ENCODE data around the gene CHP1.
A peak's percentile ranks its signal among the peaks of the same experiment; 100 is the strongest.
"Not testable (repeated sequence)": the region's sequence is repeated elsewhere in the genome, so short reads cannot be mapped to it uniquely, and the experiment has no call there.

Gene CHP1

GRCh38 chr15:41230650-41231421 is at the start of gene CHP1, which contains the start of gene EXD1:
Gene CHP1 (plus strand): TSS chr15:41231268. CDS start chr15:41231383, 115 bp downstream.
Gene EXD1 (minus strand): TSS chr15:41230757. CDS start chr15:41226575, 4,182 bp downstream.
- DNase-seq (ENCODE audit: low read depth) = peak; percentile 89

DNA sequence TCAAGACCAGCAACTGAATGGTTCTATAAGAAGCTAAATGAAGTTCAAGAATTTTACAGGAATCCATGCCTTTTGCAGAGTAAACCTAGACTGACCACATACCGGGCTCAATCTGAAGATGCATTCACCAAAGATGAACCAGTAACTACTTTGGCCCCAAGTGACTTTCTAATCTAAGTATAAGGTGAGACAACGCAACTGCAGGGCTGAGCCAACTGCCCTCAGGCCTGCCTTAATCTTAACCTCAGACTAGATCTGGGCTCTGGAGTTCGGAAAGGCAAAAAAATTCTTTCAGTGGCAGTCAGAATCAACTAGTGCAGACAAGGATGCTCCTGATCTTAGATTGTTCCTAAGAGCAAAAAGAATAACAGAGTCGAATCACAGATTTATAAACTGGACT is 48.8 kb upstream of the CHP1 start:
- no peak for DNase-seq (ENCODE audit: low read depth)

GRCh38 chr15:41183581-41183980 is 47.5 kb upstream of the CHP1 start:
- no peak for DNase-seq (ENCODE audit: low read depth)

- DNase-seq (ENCODE audit: low read depth) = no peak
Measured at GRCh38 chr15:41194444-41194843, 36.6 kb upstream of the CHP1 start.

- DNase-seq (ENCODE audit: low read depth) = no peak
Measured at GRCh38 chr15:41199470-41199869, 31.6 kb upstream of the CHP1 start.

- no peak for DNase-seq (ENCODE audit: low read depth)
Measured at GRCh38 chr15:41203395-41203794, 27.7 kb upstream of the CHP1 start.

- no peak for DNase-seq (ENCODE audit: low read depth)
Measured at GRCh38 chr15:41205315-41205714, 25.8 kb upstream of the CHP1 start.

GRCh38 chr15:41207687-41208448 is 23.2 kb upstream of the CHP1 start:
- no peak for DNase-seq (ENCODE audit: low read depth)

DNA sequence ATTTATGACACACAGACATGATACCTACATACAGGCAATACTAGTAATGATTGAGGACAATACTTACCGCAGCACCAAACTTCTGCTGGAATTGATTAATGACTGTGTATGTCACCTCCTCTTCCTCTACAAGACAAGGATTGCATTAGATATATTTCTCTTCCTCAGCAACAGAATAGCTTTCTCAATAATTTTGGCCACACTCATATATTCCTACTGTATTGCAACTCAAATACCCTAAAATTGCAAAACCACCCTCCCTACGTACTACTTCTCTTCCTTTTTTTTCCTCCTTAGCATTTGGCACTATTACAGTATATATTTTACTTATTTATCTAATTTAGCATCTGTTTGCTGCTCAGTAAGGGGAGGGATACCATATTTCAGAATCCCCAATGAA is 15.4 kb upstream of the CHP1 start:
- DNase-seq (ENCODE audit: low read depth) = no peak

DNA sequence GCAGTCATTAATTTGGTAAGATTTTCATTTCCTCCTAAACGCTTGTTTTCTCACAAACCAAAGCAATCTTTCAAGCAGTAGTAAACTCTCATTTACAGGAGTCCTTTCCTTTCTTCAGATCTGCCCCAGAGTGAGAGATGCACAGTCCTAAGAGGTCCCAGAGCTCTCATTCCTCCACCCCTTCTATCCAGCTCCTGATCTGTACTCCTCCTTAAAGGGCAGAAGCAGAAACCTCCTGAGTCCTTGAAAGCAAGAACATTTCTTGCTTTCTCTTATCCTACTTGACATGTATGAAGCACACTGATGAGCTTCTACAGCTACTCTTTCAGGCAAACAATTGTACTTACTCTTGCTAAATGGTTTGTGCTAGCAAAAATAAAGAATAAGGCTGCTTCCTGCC is 12.2 kb upstream of the CHP1 start:
- no peak for DNase-seq (ENCODE audit: low read depth)

- DNase-seq (ENCODE audit: low read depth) = no peak
Measured at GRCh38 chr15:41219381-41219780, 11.7 kb upstream of the CHP1 start.

- DNase-seq (ENCODE audit: low read depth) = no peak
Measured at GRCh38 chr15:41230345-41230649, 771 bp upstream of the CHP1 start.

- DNase-seq (ENCODE audit: low read depth) = no peak
Measured at GRCh38 chr15:41231422-41232226, 556 bp downstream of the CHP1 start.

DNA sequence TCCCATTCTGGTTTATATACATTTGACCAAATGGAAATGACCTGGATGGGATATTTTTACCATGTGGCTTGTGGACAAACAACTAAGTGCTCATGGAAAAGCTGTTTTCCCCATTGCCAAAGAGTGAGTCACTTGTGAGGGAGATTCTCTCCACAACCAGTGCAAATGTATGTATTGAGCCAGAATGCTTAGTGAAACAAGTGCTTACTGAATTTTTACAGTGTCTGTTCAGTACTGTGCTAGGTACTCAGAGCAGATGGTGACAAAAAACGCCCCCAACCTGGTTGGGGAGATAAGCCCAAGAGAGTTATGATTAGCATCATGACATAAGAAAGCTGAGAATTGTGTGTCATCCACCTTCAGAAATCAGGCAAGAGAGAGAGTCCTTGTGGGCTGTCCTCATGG is 2.3 kb downstream of the CHP1 start:
- no peak for DNase-seq (ENCODE audit: low read depth)

GRCh38 chr15:41235228-41235627 is 4.2 kb downstream of the CHP1 start:
- DNase-seq (ENCODE audit: low read depth) = not testable (repeated sequence)

- DNase-seq (ENCODE audit: low read depth) = no peak
Measured at GRCh38 chr15:41235929-41236328, 4.9 kb downstream of the CHP1 start.

DNA sequence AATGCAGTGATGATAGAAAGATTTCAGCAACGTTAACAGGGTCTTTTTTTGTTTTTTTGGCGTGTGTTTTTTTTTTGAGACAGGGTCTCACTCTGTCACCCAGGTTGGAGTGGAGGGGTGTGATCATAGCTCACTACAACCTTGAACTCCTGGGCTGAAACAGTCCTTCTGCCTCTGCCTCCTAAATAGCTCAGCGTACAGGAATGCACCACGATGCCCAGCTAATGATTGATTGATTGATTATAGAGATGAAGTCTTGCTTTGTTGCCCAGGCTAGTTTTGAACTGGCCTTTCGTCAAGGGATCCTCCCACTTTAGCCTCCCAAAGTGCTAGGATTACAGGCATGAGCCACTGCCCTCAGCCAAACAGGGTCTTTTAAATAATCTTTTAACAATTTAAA is 7.0 kb downstream of the CHP1 start:
- no peak for DNase-seq (ENCODE audit: low read depth)

DNA sequence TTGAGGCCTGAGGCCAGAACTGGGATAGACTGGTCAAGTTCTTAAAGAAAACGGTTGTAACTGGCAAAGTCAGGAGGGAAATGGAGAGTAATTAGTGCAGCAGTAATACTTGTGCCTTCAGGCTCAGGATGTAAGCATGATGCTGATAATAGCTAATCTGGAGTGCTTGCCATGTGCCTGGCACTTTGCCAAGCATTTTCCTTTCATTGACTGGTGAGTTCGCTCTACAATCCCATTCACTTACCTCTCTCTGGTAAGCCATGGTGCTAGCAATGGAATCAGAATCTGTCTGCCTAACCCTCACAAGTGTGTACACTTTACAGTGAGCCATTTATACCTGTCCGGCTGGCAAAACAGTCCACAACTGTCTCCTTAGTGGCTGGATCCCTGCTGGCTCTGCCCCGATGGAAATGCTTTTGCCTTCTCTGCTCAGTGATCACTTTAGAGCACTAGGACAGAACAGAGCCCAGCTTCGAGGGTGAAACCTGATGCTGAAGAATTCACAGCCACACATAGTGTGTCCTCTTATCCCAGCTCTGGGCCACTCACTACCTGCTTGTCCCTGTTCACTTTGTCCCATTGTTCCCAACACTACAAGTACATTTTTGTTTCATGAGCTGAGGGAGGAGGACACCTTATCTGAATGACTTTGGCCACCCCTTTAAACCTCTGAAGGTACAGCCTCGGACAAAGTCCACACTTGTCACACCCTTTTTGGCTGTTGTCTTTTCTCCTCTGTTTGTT is 10.3 kb downstream of the CHP1 start:
- no peak for DNase-seq (ENCODE audit: low read depth)

- DNase-seq (ENCODE audit: low read depth) = not testable (repeated sequence)
Measured at GRCh38 chr15:41250745-41251144, 19.7 kb downstream of the CHP1 start.

DNA sequence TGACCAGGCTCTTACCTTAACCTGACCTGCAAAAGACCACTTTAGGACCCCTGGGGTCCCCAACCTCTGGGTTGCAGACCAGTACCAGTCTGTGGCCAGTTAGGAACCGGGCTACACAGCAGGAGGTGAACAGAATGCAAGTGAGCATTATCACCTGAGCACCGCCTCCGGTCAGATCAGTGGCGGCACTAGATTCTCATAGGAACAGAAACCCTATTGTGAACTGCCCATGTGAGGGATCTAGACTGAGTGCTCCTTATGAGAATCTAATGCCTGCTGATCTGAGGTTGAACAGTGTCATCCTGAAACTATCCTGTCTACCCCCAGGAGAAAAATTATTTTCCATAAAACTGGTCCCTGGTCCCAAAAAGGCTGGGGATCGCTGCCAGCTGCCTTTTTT is 20.3 kb downstream of the CHP1 start:
- no peak for DNase-seq (ENCODE audit: low read depth)

DNA sequence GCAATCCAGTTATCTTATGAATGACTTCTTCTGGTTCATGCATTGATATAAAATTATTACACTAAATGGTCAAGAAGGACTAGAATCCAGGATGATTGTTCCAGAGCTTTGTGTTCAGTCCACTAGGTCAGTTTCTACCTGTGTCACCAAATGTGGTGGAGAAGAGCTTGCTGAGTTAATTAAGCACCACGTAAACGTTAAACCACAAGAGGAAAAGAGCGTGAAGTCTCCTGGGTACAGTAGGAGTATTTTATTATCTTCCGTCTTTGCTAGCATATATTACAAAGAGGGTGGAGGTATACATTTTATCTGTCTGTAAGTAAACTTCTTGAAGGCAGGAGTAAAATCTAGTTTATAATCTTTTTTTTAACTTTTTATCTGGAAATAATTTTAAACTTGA is 23.5 kb downstream of the CHP1 start:
- no peak for DNase-seq (ENCODE audit: low read depth)

DNA sequence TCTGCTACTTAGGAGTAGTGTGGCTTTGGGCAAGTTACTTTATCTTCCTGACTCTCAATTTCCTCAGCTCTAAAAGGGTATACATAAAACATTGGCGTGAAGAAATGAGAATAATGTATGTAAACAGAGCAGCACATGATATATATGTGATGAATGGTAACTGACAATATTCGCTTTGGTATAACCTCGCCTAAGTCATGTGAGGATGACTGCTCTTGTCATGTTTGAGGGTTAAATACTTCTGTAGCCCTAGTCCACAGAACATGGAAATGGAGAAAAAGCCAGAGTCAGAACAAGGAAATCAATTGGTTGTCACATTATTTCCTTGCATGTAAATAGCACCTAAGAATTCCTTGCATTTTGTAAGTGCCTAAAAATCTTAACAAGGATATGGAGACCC is 25.0 kb downstream of the CHP1 start:
- no peak for DNase-seq (ENCODE audit: low read depth)
